H4 (cell line): ENCODE measurements around the gene CXCL1. TPM values are rescaled to one million over a fixed set of nuclear protein-coding genes. Genes with fewer than 3 reads are reported as not detected.
"Not testable (repeated sequence)": the region's sequence is repeated elsewhere in the genome, so short reads cannot be mapped to it uniquely, and the experiment has no call there.

Experiments used
- DNase-seq: peaks from one replicate; pipeline ENCODE4 v3.0.0-alpha.2; 2015; ENCODE audit warnings: low spot score
- total RNA-seq: library from RNA; depleted of rRNA; stranded (reverse); fragments of >200 nt; shearing (Covaris generic); gene quantifications from 2 replicates; pipeline ENCODE4 v1.2.3, GENCODE V29; 2014

CXCL1 gene
- total RNA-seq, 1 experiment from 2014 or later, result not detected

- no peak for DNase-seq
Observed at GRCh38 chr4:73875401-73875800, 6.2 kb downstream of the CXCL1 start.

- peak; percentile 26 for DNase-seq
Observed at GRCh38 chr4:73883306-73883705, 14.1 kb downstream of the CXCL1 start.

DNA sequence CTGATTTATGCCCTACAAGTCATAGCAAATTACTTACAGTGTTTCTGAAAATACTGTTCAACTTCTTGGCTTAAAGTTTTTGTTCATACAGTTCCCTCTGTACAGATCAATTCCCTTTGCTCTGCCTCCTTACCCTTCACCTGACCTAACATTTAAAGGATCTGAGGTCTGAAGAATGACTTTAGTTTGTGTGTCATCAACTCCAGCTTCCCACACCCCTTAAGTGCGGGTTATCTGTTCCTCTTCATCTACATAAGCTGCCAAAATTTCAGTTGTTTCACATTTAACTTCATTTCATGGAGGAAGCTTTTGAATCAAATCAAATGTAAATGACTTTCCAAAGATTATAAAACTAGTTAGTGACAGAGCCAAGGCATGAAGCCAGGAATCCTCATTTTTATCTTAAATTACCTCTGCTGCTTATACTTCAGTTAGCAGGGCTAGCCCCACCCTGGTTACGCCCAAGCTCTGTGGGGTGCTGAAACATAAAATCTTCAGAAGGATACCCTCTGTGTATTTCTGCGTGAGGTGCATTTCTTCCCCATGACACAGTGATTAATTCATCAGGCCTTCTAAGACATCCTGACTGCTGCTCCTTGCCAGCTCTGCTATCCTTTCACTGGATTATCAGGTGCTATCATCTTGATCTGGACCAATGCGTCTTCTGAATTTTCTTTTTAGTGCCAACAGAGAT is 16.5 kb downstream of the CXCL1 start:
- no peak for DNase-seq

GRCh38 chr4:73891326-73891725 is 22.1 kb downstream of the CXCL1 start:
- no peak for DNase-seq

DNA sequence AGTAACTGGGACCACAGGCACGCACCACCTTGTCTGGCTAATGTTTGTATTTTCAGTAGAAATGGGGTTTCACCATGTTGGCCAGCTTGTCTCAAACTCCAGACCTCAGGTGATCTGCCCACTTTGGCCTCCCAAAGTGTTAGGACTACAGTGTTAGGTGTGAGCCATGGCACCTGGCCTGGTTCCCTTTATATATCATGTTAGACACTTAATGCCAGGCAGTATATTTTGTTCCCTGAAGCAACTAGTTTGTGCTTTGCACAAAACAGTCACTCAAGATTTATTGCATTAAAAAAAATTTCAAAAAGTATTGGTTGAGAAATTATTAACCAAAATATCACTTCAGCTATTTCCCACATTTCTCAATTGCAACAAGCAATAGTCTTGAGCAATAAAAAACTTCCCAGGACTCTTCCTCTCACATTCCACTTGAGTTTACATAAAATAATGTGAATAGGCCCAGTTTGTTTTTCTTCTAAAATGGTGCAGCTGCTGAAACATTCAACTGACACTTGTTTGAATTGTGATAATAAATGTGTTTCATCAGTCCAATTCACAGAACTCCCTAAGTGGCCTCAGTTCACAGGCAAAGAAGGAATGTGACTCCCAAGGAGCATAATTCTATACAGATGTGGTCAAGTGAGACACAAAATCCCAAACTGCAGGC is 22.7 kb downstream of the CXCL1 start:
- peak; percentile 23 for DNase-seq

GRCh38 chr4:73892966-73893365 is 23.8 kb downstream of the CXCL1 start:
- no peak for DNase-seq

DNA sequence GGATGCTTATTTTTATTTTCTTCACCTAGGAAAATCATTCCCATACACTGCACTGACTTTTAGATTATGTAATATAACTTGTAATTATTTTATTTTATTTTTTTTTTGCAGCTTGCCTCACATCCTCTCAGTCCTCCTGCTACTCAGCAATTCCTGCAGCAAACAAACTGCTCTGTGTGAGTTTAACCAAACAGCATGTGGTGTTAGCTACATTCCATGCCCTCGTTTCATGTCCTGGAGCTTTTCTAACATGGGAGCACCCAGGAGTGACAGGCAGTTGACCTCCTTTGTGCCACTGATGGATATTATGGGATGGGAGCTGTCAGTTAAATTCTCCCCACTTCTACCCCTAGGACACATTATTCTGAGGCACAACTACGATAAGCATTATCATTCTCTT is 24.8 kb downstream of the CXCL1 start:
- no peak for DNase-seq

GRCh38 chr4:73895201-73896175 is 26.3 kb downstream of the CXCL1 start:
- no peak for DNase-seq

DNA sequence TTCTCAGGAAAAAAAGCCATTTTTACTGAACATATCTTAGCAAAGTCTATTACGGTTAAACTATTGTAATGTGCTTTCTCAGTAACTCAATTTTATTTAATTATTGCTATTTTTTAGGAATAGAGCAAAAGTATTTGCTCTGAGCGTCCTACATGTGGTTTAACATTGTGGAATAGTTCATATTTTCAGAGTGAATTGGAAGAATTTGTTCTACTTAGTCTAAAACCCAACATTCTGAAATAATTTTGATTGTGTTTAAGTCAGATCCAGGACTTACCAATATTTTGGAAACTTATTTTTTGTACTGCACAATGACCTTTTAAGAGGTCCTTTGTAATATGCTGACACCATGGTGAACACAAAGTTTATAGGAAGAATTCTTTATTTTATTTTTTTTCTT is 27.2 kb downstream of the CXCL1 start:
- no peak for DNase-seq

GRCh38 chr4:73897380-73898136 is 28.4 kb downstream of the CXCL1 start:
- DNase-seq, result no peak

DNA sequence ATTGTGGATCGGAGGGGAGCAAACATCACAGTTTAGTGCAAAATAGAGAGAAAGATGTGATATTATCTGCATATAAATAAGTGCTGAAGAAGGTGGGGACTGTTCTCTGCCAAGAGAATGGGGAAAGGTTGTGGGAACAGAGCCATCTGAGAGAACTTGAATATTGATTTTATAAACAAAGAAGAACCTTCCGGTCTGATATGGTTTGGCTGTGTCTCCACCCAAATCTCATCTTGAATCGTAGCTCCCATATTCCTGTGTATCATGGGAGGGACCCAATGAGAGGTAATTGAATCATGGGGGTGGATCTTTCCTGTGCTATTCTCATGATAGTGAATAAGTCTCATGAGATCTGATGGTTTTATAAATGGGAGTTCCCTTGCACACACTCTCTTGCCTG is 30.1 kb downstream of the CXCL1 start:
- DNase-seq, result not testable (repeated sequence)

GRCh38 chr4:73901031-73901430 is 31.8 kb downstream of the CXCL1 start:
- DNase-seq, result no peak

DNA sequence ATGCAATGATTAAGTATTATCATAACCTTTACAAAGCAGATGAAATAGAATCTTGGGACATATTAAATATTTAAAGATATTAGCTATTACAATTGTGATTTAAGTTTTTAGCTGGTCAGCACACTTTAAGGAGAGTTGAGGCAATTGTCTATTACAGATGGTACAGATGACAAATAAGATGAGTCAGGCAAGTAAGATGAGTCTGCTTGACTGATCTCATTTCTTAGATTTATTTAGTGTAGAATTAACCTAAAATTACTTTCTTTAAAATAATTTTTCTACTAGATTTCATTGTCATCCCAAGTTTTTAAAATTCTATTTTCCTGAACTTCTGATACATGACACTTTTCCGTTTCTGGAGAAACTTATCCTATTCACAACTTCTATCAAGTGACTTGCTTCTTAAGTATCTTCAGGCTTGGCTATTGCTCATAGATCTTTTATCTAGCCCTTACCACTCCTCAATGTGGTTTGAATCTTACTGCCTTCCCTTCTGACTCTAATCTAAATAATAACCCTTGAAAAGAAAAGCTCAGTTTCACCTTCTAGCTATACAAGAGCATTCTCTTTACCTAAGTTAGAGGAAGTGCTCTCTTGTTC is 32.9 kb downstream of the CXCL1 start:
- no peak for DNase-seq

DNA sequence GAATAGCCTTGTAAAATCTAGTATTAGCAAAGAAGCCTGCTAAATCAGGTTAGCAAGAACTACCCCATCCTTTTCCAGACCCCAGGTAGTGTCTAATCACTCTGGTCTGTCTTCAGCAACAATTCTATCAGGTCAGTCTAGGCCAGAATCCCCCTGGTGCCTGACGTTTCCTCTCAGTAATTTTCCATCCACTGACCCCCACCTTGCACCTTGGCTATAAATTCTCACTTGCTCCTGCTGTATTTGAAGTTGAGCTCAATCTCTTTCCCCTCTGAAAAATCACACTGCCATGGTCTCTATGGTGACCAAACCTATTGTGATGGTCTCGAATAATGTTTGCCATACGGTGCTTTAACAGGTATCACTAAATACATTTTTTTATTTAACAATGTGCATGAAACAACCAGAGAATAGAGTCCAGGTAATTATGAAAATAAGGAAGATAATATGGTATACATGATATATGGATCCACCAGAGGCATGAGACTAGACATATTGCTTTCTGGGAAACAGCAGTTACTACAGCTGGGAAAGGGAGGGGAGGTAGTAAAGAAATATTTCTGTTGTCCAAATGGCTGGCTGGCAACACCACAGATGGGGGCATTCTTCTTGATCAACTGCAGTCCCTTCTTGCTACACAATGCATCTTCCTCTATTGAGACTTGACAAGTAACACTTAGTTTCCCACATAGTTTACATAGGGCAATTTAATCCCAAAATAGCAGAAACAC is 33.8 kb downstream of the CXCL1 start:
- no peak for DNase-seq

GRCh38 chr4:73904491-73904890 is 35.3 kb downstream of the CXCL1 start:
- no peak for DNase-seq

- no peak for DNase-seq
Observed at GRCh38 chr4:73908965-73909364, 39.8 kb downstream of the CXCL1 start.

- DNase-seq, result no peak
Observed at GRCh38 chr4:73911746-73912145, 42.6 kb downstream of the CXCL1 start.

DNA sequence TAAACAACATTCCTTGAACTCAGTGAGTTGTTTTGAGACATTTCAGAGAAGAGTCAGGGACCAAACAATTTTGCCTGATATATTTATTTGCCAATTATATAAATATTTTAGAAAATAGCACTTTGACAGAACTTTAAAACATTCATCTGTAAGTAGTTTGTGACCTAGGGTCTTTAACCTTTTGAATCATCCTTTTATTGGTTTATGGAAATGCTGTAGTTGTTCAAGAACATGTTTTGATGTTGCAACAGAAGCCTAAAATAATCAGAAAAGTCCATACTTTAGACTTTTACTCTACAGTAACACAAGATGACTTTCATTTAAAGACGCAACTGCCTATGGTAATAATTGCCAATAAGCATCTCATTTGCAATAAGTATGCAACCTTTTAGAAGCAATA is 43.0 kb downstream of the CXCL1 start:
- DNase-seq, result no peak

GRCh38 chr4:73914071-73914470 is 44.9 kb downstream of the CXCL1 start:
- DNase-seq, result no peak

- DNase-seq, result no peak
Observed at GRCh38 chr4:73916172-73916925, 47.2 kb downstream of the CXCL1 start.
